GM13976 (cell line): ENCODE measurements around the gene BEST2.

ENCODE experiments used
- DNase-seq: peaks from one replicate; pipeline ENCODE4 v3.0.0; 2012; ENCODE audit warnings: low spot score
- CTCF ChIP-seq: IDR thresholded peaks from 2 replicates; pipeline ENCODE4 v1.5.1; 2012; ENCODE audit warnings: borderline replicate concordance, mild to moderate bottlenecking; ENCODE audit not compliant: insufficient read depth; ENCODE audit errors: extremely low read depth, missing control alignments, control extremely low read depth
- in situ Hi-C: fragments of 300-500 bp; cut with MboI; formaldehyde crosslinking; loops from one replicate; pipeline ENCODE4 v1.12.0; 2022; ENCODE audit warnings: low sequenced_read_pairs, mixed read lengths, inconsistent platforms; ENCODE audit not compliant: unreplicated experiment

BEST2 gene

DNA sequence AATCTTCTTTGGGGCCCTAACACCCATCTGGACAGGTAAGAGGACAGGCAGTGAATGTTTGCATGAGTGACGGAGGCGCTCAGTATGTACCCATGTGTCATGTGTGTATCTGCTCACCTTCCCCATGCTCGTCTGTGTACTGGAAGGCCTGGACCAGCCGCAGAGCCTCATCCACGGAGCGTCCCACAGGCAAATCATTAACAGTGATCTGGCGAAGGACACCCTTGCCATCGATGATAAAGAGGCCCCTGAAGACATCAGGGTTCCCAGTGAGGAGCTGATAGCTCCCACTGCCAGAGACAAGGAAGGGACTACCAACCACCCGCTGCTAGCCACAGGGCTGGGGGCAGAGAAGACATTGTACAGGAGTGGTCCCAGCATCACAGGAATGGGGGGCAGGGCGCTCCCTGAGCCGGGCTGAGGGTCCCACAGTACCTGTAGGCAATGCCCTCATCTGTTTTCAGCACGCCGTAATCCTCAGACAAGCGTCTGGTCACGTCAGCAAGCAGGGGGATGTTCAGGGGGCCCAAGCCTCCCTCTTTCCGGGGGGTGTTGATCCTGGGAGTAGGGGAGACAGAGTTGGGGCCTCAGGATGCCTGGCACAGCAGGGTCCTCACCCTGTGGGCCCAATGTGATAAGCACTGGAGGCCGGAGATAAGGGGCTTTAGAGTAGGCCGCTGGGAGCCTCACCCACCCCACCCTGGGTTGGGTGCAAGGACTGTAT lies 48.3 kb downstream of the BEST2 start:
- no peak for TF ChIP-seq CTCF
- in situ Hi-C loops: no loop called here
- DNase-seq: no peak

- DNase-seq: no peak
- in situ Hi-C loops: no loop called here
These were observed 48.8 kb downstream of the BEST2 start for GRCh38 chr19:12800466-12800770.

GRCh38 chr19:12800923-12801465 lies 49.4 kb downstream of the BEST2 start:
- DNase-seq: no peak
- no peak for TF ChIP-seq CTCF
- in situ Hi-C loops: no loop called here

More at GRCh38 chr19:12800466-12800770, 48.8 kb downstream of the BEST2 start:
- TF ChIP-seq CTCF: no peak

DNA sequence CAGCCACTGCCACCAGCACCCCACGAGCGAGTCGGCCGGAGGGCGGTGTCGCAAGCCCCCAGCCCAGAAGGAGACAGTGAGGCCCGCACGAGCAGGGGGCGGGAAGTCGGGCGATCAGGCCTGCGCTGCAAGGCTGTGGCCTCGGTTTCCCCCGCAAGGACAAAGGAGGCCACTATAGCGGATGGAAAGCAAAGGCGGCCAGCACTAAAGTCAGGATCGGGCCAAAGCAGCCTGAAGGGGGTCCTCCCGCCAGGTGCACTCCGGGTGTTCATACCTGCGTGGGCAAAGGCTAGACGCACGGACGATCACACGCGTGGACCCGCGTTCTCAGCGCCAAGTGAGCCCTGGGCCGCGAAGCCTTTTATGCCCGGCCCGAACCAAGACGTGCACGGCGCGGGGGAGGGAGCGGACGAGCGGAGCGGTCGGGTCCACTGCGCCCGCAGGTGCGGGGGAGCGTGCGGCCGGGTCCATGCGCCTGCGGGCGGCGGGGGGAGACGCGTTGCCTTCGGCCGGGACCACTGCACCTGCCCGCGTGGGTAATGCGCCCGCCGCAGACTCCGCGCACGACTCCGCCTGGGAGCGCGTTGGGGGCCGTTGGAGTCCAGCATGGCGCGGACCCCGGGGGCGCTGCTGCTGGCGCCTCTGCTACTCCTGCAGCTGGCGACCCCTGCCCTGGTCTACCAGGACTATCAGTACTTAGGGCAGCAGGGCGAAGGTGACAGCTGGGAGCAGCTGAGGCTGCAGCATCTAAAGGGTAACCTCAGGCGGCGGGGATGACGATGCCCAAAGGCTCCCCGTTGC lies 50.1 kb downstream of the BEST2 start, which contains the start of the genes PRDX2 and THSD8:
Gene PRDX2, minus strand, starts transcription at position 335 of the 801 bp plus-strand sequence. CDS start 539 bp downstream, outside the sequence.
Gene THSD8, plus strand, starts transcription at position 604 of the 801 bp plus-strand sequence. Its CDS starts 3 bp downstream, at position 607.
- DNase-seq: peak; percentile 83
- in situ Hi-C loops: no loop called here
- no peak for TF ChIP-seq CTCF

GRCh38 chr19:12802267-12803106 lies 50.9 kb downstream of the BEST2 start:
- in situ Hi-C loops: no loop called here
- no peak for TF ChIP-seq CTCF
- DNase-seq: no peak

DNA sequence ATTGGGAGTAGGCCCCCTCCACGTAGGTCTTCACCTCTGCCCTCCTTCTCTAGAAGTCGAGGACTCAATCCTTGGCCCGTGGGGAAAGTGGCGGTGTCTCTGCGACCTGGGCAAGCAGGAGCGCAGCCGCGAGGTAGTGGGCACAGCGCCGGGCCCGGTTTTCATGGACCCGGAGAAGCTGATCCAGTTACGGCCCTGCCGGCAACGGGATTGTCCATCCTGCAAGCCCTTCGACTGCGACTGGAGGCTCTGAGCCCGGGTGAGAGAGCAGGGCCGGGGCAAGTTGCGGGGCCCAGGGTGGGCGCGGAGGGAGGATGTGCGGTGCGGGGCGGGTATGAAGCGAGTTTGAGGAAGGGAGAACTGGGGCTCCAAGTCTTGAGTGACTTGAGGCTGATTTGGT lies 52.5 kb downstream of the BEST2 start:
- in situ Hi-C loops: no loop called here
- TF ChIP-seq CTCF: no peak

More for the DNA sequence above, 52.5 kb downstream of the BEST2 start:
- DNase-seq: no peak
